ENCODE results near the gene CAMKV.

CAMKV gene

DNA sequence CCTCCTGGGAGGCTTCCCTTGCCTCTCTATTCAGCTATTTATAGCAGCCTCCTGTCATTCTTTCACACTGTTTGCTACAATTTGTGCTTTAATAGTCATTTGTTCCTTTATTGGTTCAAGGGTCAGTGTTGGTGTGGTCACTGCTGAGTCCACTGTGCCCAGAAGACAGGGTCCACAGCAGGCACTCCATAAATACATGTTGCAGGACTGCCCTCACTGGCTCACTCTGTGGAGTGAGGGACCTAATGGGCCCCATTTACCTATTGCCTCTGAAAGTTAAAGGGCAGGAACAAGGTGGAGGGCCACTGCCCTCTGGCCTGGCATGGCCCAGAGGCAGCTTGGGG lies 17.2 kb upstream of the CAMKV start:
- TF ChIP-seq, protein P1, sequence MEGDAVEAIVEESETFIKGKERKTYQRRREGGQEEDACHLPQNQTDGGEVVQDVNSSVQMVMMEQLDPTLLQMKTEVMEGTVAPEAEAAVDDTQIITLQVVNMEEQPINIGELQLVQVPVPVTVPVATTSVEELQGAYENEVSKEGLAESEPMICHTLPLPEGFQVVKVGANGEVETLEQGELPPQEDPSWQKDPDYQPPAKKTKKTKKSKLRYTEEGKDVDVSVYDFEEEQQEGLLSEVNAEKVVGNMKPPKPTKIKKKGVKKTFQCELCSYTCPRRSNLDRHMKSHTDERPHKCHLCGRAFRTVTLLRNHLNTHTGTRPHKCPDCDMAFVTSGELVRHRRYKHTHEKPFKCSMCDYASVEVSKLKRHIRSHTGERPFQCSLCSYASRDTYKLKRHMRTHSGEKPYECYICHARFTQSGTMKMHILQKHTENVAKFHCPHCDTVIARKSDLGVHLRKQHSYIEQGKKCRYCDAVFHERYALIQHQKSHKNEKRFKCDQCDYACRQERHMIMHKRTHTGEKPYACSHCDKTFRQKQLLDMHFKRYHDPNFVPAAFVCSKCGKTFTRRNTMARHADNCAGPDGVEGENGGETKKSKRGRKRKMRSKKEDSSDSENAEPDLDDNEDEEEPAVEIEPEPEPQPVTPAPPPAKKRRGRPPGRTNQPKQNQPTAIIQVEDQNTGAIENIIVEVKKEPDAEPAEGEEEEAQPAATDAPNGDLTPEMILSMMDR (IDR thresholded peaks at IDR 0.05; ENCODE audit: low read depth, low read length) = no peak
- H3K4me3 ChIP-seq (ENCODE audit: low read depth, low read length) = no peak overlapping the region

DNA sequence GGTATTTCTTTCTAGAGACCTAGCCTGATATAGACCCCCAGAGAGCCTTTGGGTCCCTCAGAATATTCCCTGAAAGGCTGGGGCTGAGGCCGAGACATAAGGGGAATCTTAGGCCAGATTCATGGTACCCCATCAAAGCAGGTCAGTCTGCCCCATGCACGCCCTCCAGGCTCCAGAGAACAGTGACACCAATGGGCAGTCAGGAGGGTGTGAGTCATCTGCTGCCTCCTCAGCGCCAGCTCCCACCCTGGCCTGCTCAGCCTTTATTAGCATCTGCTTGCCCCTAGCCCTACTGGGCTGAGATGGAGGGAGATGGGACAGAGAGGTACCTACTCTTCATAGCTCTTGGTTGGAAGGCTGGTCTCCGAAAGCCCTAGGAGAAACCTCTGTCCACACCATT lies 14.3 kb upstream of the CAMKV start:
- no peak overlapping the region for H3K4me3 ChIP-seq (ENCODE audit: low read depth, low read length)
- TF ChIP-seq, protein P1 (IDR thresholded peaks at IDR 0.05; ENCODE audit: low read depth, low read length) = no peak

DNA sequence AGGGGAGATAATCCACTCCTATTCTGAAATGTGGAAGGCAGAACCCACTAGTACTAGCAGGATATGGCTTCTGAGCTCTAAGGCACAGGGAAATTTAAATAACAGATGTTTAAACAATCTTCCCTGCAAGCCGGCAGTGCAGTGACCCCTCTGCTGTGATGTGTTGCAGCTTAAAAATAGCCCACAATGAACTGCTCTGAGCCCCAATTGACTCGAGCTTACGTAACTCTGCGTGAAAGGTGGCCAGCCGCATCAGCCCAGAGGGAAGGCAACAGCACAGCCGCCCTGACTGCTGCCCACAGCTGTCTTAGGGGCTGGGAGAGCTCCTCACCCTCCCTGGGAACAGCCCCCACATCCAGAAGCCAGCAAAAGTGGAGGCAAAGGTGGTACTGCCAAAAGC lies 12.5 kb upstream of the CAMKV start:
- TF ChIP-seq, protein P1 (IDR thresholded peaks at IDR 0.05; ENCODE audit: low read depth, low read length) = no peak
- H3K4me3 ChIP-seq (ENCODE audit: low read depth, low read length) = no peak overlapping the region

DNA sequence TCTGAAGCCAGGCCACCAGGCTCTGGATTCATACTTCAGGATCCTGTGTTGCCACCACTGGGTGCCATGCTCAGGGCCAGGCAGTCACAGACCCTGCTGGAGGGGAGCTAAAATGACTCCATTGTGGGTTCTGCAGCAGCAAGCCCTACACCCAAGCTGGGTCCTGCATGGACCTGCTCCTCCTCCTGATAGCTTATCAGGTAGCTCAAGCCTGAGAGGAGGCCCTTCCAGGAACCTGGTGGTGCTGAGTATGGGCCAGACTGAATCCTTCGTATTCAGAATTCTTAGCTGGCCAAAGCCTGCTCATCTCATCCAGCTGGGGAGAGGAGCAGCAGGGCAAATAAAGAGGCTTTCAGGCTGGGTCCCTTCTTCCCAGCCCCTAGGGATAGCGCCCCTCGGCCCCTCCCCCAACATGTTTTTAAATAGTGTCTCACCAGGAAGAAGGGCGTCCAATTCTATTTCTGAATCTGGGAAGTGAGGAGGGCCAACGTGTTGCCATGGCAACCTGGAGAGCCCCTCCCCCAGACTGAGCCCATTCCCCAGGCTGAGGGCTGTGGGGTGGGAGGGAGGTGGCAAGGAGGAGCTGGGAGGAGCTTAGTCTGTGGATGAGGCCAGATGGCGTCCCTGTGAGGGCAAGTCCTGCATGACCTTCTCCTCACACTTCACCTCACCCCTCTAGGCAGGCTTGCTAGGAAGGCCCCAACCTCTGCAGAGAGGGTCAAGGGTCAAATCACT lies 11.0 kb upstream of the CAMKV start:
- no peak overlapping the region for H3K4me3 ChIP-seq (ENCODE audit: low read depth, low read length)
- TF ChIP-seq, protein P1 (IDR thresholded peaks at IDR 0.05; ENCODE audit: low read depth, low read length) = no peak

DNA sequence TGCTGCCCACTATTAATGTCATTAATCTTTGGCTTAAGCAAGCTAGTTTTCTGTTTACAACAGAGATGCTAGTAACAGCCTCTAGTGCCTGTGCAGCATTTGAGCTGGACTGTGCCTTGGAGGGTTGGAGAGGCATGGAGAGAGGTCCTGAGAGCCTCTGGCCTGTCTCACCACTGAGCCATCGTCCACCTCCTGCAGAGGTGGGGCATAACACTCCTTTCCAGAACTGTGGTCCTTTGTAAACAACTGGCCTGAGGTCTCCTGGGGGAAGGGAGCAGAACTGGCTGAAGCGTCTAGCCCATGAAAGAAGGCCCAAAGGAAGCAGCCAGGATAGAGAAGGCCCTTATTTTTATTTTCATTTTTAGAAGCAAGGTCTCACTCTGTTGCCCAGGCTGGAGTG lies 10.0 kb upstream of the CAMKV start:
- TF ChIP-seq, protein P1 (IDR thresholded peaks at IDR 0.05; ENCODE audit: low read depth, low read length) = no peak

DNA sequence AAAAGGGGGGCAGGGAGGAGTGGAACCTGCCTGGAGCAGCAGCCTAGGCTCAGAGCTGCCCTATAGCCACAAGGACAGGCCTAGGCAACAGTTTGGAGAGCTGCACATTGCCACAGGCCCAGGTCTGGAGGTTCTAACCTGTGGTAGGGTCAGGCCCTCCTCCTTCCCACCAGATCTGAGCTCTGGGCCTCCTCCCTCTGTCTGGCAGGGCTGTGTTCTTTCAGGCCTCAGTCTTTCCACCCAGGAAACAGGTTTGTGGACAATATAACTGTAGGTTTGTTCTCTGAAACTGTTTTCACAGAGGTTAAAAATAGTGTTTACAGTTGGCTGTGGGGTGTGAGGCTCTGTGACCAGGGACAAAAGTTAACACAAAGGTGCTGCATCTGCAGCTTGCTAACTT lies 9.0 kb upstream of the CAMKV start:
- no peak overlapping the region for H3K4me3 ChIP-seq (ENCODE audit: low read depth, low read length)
- TF ChIP-seq, protein P1 (IDR thresholded peaks at IDR 0.05; ENCODE audit: low read depth, low read length) = no peak

More for the DNA sequence above, 10.0 kb upstream of the CAMKV start:
- no peak overlapping the region for H3K4me3 ChIP-seq (ENCODE audit: low read depth, low read length)

DNA sequence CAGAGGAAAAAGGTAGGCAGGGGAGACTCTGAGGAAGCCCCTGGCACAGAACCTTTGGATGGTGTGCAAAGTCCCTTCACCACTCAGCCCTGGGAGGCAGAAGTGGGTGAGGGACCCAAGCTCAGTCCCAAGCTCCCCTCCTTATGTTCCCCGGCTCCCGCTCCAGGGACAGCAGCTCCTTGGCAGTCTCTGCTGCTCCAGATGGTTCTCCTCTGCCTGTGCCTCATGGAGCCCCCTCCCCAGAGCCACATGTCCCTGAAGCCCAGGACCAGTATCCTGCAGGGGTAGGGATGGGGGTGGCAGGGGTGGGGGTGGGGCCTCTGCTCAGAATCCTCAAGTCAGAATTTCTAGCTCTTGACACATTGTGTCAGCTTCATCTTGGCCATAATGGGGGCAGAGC lies 8.0 kb upstream of the CAMKV start:
- TF ChIP-seq, protein P1 (IDR thresholded peaks at IDR 0.05; ENCODE audit: low read depth, low read length) = no peak
- no peak overlapping the region for H3K4me3 ChIP-seq (ENCODE audit: low read depth, low read length)
